ENCODE measurements around the gene CYP20A1. TPM values are rescaled to one million over a fixed set of nuclear protein-coding genes. Genes with fewer than 3 reads are reported as not detected.

The CYP20A1 gene
- polyA plus RNA-seq, 3 donors = 17.3 to 26.5 (median 23.2) TPM

DNA sequence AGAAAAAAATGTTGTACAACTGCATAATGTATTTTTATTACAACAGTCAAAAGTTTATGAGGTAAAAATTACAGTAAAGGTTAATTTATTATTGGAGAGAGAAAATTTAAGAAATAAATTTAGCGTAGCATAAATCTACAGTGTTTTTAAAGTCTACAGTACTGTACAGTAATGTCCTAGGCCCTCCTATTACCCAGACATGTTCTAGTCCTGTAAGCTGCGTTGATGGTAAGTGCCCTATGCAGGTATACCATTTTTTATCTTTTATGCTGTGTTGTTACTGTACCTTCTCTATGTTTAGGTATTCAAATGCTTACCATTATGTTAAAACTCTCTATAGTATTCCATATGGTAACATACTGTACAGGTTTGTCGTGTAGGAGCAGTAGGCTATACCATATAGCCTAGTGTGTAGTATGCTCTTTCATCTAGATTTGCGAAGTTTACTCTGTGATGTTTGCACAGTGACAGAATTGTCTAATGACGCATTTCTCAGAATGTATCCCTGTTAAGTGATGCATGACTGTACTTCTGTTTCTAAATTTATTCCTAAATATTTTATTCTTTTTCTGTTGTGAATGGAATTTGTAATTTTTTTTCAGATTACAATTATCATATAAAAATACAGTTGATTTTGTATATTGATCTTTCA is 113.9 kb downstream of the CYP20A1 start:
- no peak for DNase-seq

DNA sequence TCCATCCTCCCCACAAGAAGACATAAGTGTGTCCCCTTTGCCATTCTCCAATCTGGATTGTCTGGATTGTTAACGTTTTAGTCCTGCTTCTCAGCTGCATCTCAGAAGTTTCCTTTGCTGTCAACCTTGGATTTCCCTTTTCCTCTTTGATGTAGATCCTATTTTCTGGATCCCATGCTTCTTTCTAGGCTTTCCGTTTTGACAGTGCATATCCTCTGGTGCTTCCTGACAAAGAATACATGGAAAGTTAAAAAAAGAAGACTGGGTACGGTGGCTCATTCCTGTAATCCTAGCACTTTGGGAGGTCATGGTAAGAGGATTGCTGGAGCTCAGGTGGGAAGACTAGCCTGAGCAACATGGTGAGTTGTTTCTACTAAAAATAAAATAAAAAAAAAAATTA is 116.1 kb downstream of the CYP20A1 start:
- no peak for DNase-seq

Other genes starting within 250 kb of the CYP20A1 start
- gene NBEAL1, start 224.1 kb upstream of the CYP20A1 start, polyA plus RNA-seq (ENCODE audit: insufficient read length in 3 of 3) = 10 to 100 TPM; 10.8 to 20.0 (median 14.4) TPM
- gene ABI2, start 89.4 kb downstream of the CYP20A1 start, polyA plus RNA-seq (ENCODE audit: insufficient read length in 3 of 3) = 10 to 100 TPM; 82.7 to 97.0 (median 90.4) TPM

All from renal pelvis (tissue), 4 donors.